Activated naive CD8-positive, alpha-beta T cell treated with anti-CD3 and anti-CD28 coated beads for 36 hours (primary cell): ENCODE results near the gene FOXF2. TPM values are rescaled to one million over a fixed set of nuclear protein-coding genes. Genes with fewer than 3 reads are reported as not detected.
"Not testable (repeated sequence)": the region's sequence is repeated elsewhere in the genome, so short reads cannot be mapped to it uniquely, and the experiment has no call there.

Experiments used
- DNase-seq: peaks from one replicate; pipeline ENCODE4 v3.0.0; 2021
- H3K27ac Mint-ChIP-seq: one replicate; pipeline ENCODE4 v1.8.0; 2022; ENCODE audit warnings: mild to moderate bottlenecking, moderate library complexity, mixed read lengths
- H3K27me3 Mint-ChIP-seq: one replicate; pipeline ENCODE4 v1.8.0; 2022; ENCODE audit warnings: mild to moderate bottlenecking, mixed read lengths
- H3K36me3 Mint-ChIP-seq: one replicate; pipeline ENCODE4 v1.8.0; 2021; ENCODE audit warnings: mild to moderate bottlenecking, mixed read lengths
- H3K4me1 Mint-ChIP-seq: one replicate; pipeline ENCODE4 v1.8.0; 2021; ENCODE audit warnings: mixed read lengths
- H3K4me3 Mint-ChIP-seq: one replicate; pipeline ENCODE4 v1.8.0; 2022; ENCODE audit warnings: mild to moderate bottlenecking, moderate library complexity, mixed read lengths
- H3K9me3 Mint-ChIP-seq: one replicate; pipeline ENCODE4 v1.8.0; 2022; ENCODE audit warnings: mixed read lengths
- total RNA-seq, 2 experiments: library from RNA; stranded (reverse); gene quantifications; one replicate each; pipeline ENCODE4 v1.2.3, GENCODE V29; 2021

FOXF2 gene
- total RNA-seq, 2 experiments from 2014 or later, result not detected

- Mint-ChIP-seq H3K9me3 (peaks cover 9% of the 10 kb centered on the region), H3K36me3 (no peaks in the 10 kb centered on the region), H3K4me3 (no peak overlapping the region), H3K27me3 (peaks cover 77% of the 10 kb centered on the region), H3K4me1 (no peaks in the 10 kb centered on the region), H3K27ac (no peak overlapping the region)
- DNase-seq, result no peak
These were observed 20.4 kb upstream of the FOXF2 start for GRCh38 chr6:1368940-1369339.

GRCh38 chr6:1369695-1370094, 19.7 kb upstream of the FOXF2 start:
- not testable (repeated sequence) for H3K36me3 Mint-ChIP-seq, H3K9me3 Mint-ChIP-seq, DNase-seq, H3K27ac Mint-ChIP-seq, H3K4me1 Mint-ChIP-seq, H3K4me3 Mint-ChIP-seq
- H3K27me3 Mint-ChIP-seq, result peaks cover 77% of the 10 kb centered on the region

- no peaks in the 10 kb centered on the region for H3K4me1 Mint-ChIP-seq
- no peak overlapping the region for H3K27ac Mint-ChIP-seq
- H3K36me3 Mint-ChIP-seq, result no peaks in the 10 kb centered on the region
- peaks cover 85% of the 10 kb centered on the region for H3K27me3 Mint-ChIP-seq
- H3K4me3 Mint-ChIP-seq, result no peak overlapping the region
- no peak for DNase-seq
- H3K9me3 Mint-ChIP-seq, result peaks cover 9% of the 10 kb centered on the region
These were observed 17.4 kb upstream of the FOXF2 start for GRCh38 chr6:1371933-1372332.

GRCh38 chr6:1372690-1373089, 16.7 kb upstream of the FOXF2 start:
- no peak overlapping the region for H3K4me3 Mint-ChIP-seq
- no peak for DNase-seq
- H3K9me3 Mint-ChIP-seq, result peaks cover 9% of the 10 kb centered on the region
- H3K27ac Mint-ChIP-seq, result no peak overlapping the region
- H3K4me1 Mint-ChIP-seq, result no peaks in the 10 kb centered on the region
- no peaks in the 10 kb centered on the region for H3K36me3 Mint-ChIP-seq
- peaks cover 85% of the 10 kb centered on the region for H3K27me3 Mint-ChIP-seq

GRCh38 chr6:1376653-1377052, 12.7 kb upstream of the FOXF2 start:
- H3K27ac Mint-ChIP-seq, result no peak overlapping the region

GRCh38 chr6:1377526-1377925, 11.8 kb upstream of the FOXF2 start:
- H3K27ac Mint-ChIP-seq, result no peak overlapping the region
- peaks cover 87% of the 10 kb centered on the region for H3K27me3 Mint-ChIP-seq

More at GRCh38 chr6:1376653-1377052, 12.7 kb upstream of the FOXF2 start:
- DNase-seq, result no peak
- no peaks in the 10 kb centered on the region for H3K36me3 Mint-ChIP-seq
- H3K4me1 Mint-ChIP-seq, result peaks cover 21% of the 10 kb centered on the region
- no peaks in the 10 kb centered on the region for H3K9me3 Mint-ChIP-seq
- no peak overlapping the region for H3K4me3 Mint-ChIP-seq
- peaks cover 90% of the 10 kb centered on the region for H3K27me3 Mint-ChIP-seq

GRCh38 chr6:1378065-1379016, 11.0 kb upstream of the FOXF2 start:
- Mint-ChIP-seq H3K27me3 (peaks cover 86% of the 10 kb centered on the region), H3K27ac (no peak overlapping the region), H3K9me3 (no peaks in the 10 kb centered on the region), H3K4me1 (peaks cover 21% of the 10 kb centered on the region), H3K4me3 (peak overlapping the region; percentile 47), H3K36me3 (no peaks in the 10 kb centered on the region)
- DNase-seq, result no peak

More at GRCh38 chr6:1377526-1377925, 11.8 kb upstream of the FOXF2 start:
- H3K36me3 Mint-ChIP-seq, result no peaks in the 10 kb centered on the region
- peaks cover 21% of the 10 kb centered on the region for H3K4me1 Mint-ChIP-seq
- H3K9me3 Mint-ChIP-seq, result no peaks in the 10 kb centered on the region
- DNase-seq, result no peak
- no peak overlapping the region for H3K4me3 Mint-ChIP-seq

GRCh38 chr6:1379017-1379787, 10.2 kb upstream of the FOXF2 start:
- Mint-ChIP-seq H3K4me1 (peaks cover 21% of the 10 kb centered on the region), H3K27me3 (peaks cover 83% of the 10 kb centered on the region), H3K27ac (no peak overlapping the region), H3K36me3 (no peaks in the 10 kb centered on the region), H3K4me3 (peak overlapping the region; percentile 47), H3K9me3 (no peaks in the 10 kb centered on the region)
- no peak for DNase-seq

GRCh38 chr6:1379788-1380147, 9.6 kb upstream of the FOXF2 start:
- no peak overlapping the region for H3K4me3 Mint-ChIP-seq
- H3K36me3 Mint-ChIP-seq, result no peaks in the 10 kb centered on the region
- DNase-seq, result no peak
- no peaks in the 10 kb centered on the region for H3K9me3 Mint-ChIP-seq
- H3K4me1 Mint-ChIP-seq, result peaks cover 21% of the 10 kb centered on the region
- H3K27ac Mint-ChIP-seq, result no peak overlapping the region
- H3K27me3 Mint-ChIP-seq, result peaks cover 83% of the 10 kb centered on the region

- Mint-ChIP-seq H3K4me3 (no peak overlapping the region), H3K4me1 (peaks cover 28% of the 10 kb centered on the region), H3K36me3 (no peaks in the 10 kb centered on the region), H3K27ac (no peak overlapping the region), H3K9me3 (no peaks in the 10 kb centered on the region), H3K27me3 (peaks cover 86% of the 10 kb centered on the region)
- DNase-seq, result no peak
These were observed 8.6 kb upstream of the FOXF2 start for GRCh38 chr6:1380625-1381427.

GRCh38 chr6:1381481-1382330, 7.7 kb upstream of the FOXF2 start:
- Mint-ChIP-seq H3K36me3 (no peaks in the 10 kb centered on the region), H3K9me3 (no peaks in the 10 kb centered on the region), H3K27ac (no peak overlapping the region), H3K4me1 (peaks cover 29% of the 10 kb centered on the region), H3K27me3 (peaks cover 86% of the 10 kb centered on the region), H3K4me3 (no peak overlapping the region)
- DNase-seq, result peak; percentile 65

GRCh38 chr6:1382331-1382882, 7.0 kb upstream of the FOXF2 start:
- H3K27me3 Mint-ChIP-seq, result peaks cover 87% of the 10 kb centered on the region
- no peaks in the 10 kb centered on the region for H3K36me3 Mint-ChIP-seq
- H3K27ac Mint-ChIP-seq, result no peak overlapping the region
- H3K4me1 Mint-ChIP-seq, result peaks cover 29% of the 10 kb centered on the region
- no peak overlapping the region for H3K4me3 Mint-ChIP-seq
- DNase-seq, result no peak
- no peaks in the 10 kb centered on the region for H3K9me3 Mint-ChIP-seq

- Mint-ChIP-seq H3K4me3 (no peak overlapping the region), H3K9me3 (no peaks in the 10 kb centered on the region), H3K27me3 (peaks cover 87% of the 10 kb centered on the region), H3K4me1 (peaks cover 30% of the 10 kb centered on the region), H3K27ac (no peak overlapping the region), H3K36me3 (no peaks in the 10 kb centered on the region)
- DNase-seq, result no peak
These were observed 6.3 kb upstream of the FOXF2 start for GRCh38 chr6:1382883-1383728.
